HepG2 (cell line): ENCODE measurements around the gene CLDND2. TPM values are rescaled to one million over a fixed set of nuclear protein-coding genes. Genes with fewer than 3 reads are reported as not detected.

Source experiments
- GABPB1 ChIP-seq: IDR thresholded peaks from 2 replicates; pipeline ENCODE4 v1.6.1; 2016; ENCODE audit warnings: mild to moderate bottlenecking, missing genetic modification reagents, moderate library complexity, missing compliant biosample characterization
- MZF1 ChIP-seq: sonication (generic); formaldehyde crosslinking; IDR thresholded peaks from 2 replicates; pipeline ENCODE4 v1.8.1; 2023; ENCODE audit warnings: mild to moderate bottlenecking, missing genetic modification reagents, borderline replicate concordance
- NR1H2 ChIP-seq: sonication (generic); formaldehyde crosslinking; IDR thresholded peaks from 2 replicates; pipeline ENCODE4 v1.8.1; 2022; ENCODE audit warnings: low read depth, missing genetic modification reagents, borderline replicate concordance
- REST ChIP-seq, 2 experiments: IDR thresholded peaks; 2 replicates each; pipeline ENCODE4 v1.6.1; 2011 to 2012; ENCODE audit warnings: low read length in 2 of 2, borderline replicate concordance in 1 of 2, low read depth in 1 of 2, mild to moderate bottlenecking in 1 of 2, moderate library complexity in 1 of 2
- TEAD3 ChIP-seq: optimal IDR thresholded peaks from 2 replicates; pipeline ENCODE3; 2016; ENCODE audit warnings: borderline replicate concordance
- ZBTB33 ChIP-seq: sonication (generic); formaldehyde crosslinking; IDR thresholded peaks from 2 replicates; pipeline ENCODE4 v1.4.0; 2020; ENCODE audit warnings: missing genetic modification reagents
- ZBTB40 ChIP-seq, 2 experiments: fragments of 450-650 bp in 1 of 2; sonication (generic) in 1 of 2; formaldehyde crosslinking in 1 of 2; IDR thresholded peaks; 2 replicates each; pipeline versions ENCODE4 v1.6.1 to v1.8.0; 2016 to 2022; ENCODE audit warnings: antibody characterized with exemption in 1 of 2, mild to moderate bottlenecking in 1 of 2, missing genetic modification reagents in 1 of 2
- ZNF441 ChIP-seq: sonication (generic); formaldehyde crosslinking; IDR thresholded peaks from 2 replicates; pipeline ENCODE4 v1.7.0; 2021; ENCODE audit warnings: missing genetic modification reagents, borderline replicate concordance
- ZNF512B ChIP-seq: sonication (generic); formaldehyde crosslinking; IDR thresholded peaks from 2 replicates; pipeline ENCODE4 v1.5.1; 2020; ENCODE audit warnings: missing genetic modification reagents, mild to moderate bottlenecking, borderline replicate concordance
- ZNF546 ChIP-seq: sonication (generic); formaldehyde crosslinking; conservative IDR thresholded peaks from 2 replicates; pipeline ENCODE4 v1.8.1; 2023; ENCODE audit warnings: mild to moderate bottlenecking, missing genetic modification reagents
- polyA plus RNA-seq, 8 experiments: library from polyadenylated mRNA; depleted of rRNA in 3 of 8; stranded (reverse) in 7 of 8; unstranded in 1 of 8; fragments of >200 nt; fragmentation: Illumina TruSeq in 4 of 8; extraction: Trizol in 4 of 8; gene quantifications; 2 replicates each; pipeline versions ENCODE4 v1.2.1 to v1.2.3, GENCODE V29; 2011 to 2016; ENCODE audit warnings: low read depth in 4 of 8, missing spikeins in 1 of 8, mixed read lengths in 1 of 8; ENCODE audit not compliant: insufficient read depth in 1 of 8
- total RNA-seq, 5 experiments: library from RNA; depleted of rRNA; stranded (reverse); fragments of >200 nt; fragmentation: Illumina TruSeq; extraction: Trizol; gene quantifications; 2 replicates each; pipeline ENCODE4 v1.2.3, GENCODE V29; 2016; ENCODE audit warnings: low read depth in 1 of 5

The CLDND2 gene
- total and polyA plus RNA-seq, 2 of the 13 experiments (the other 11 are each of a cell fraction or from before 2014, with no cell fraction given), result 0.84 to 1.8 TPM

GRCh38 chr19:51407511-51408131, 38.8 kb upstream of the CLDND2 start (continued):
- no peak for TF ChIP-seq REST (IDR thresholded peaks at IDR 0.05; ENCODE audit: borderline replicate concordance in 1 of 2, low read depth in 1 of 2, low read length in 2 of 2)
- no peak for TF ChIP-seq TEAD3 (CRISPR knock-in tag)
- no peak for TF ChIP-seq ZBTB40 (IDR thresholded peaks at IDR 0.05)
- no peak for TF ChIP-seq ZBTB40 (CRISPR knock-in tag; IDR thresholded peaks at IDR 0.05)
- TF ChIP-seq MZF1 (CRISPR knock-in tag), result no peak
- TF ChIP-seq NR1H2 (CRISPR knock-in tag), result no peak
- no peak for TF ChIP-seq ZNF546 (CRISPR knock-in tag)
- no peak for TF ChIP-seq ZBTB33 (CRISPR knock-in tag)
- TF ChIP-seq GABPB1 (CRISPR knock-in tag), result no peak
- no peak for TF ChIP-seq ZNF512B (CRISPR knock-in tag)
- no peak for TF ChIP-seq ZNF441 (CRISPR knock-in tag)
